Ovary (tissue), 3 donors: ENCODE measurements around the gene TBXAS1.

ENCODE experiments used
- CTCF ChIP-seq, 3 donors: fragments of 450-650 bp in 2 of 3; fragments of 200-600 bp in 1 of 3; IDR thresholded peaks; one replicate each; pipeline versions ENCODE4 v1.5.1 to v1.8.0; 2016 to 2022; ENCODE audit warnings: antibody characterized with exemption in 3 of 3, mild to moderate bottlenecking in 1 of 3
- EP300 ChIP-seq: sonication (generic); formaldehyde crosslinking; IDR thresholded peaks from one replicate; pipeline ENCODE4 v1.6.1; 2017; ENCODE audit warnings: antibody characterized with exemption
- POLR2A ChIP-seq: fragments of 450-650 bp; IDR thresholded peaks from one replicate; pipeline ENCODE4 v1.6.1; 2017; ENCODE audit warnings: antibody characterized with exemption, mild to moderate bottlenecking, moderate library complexity
- donor health status: DM: no; HTN: no; CAD: no.

- TF ChIP-seq CTCF (IDR thresholded peaks at IDR 0.05): no peak
- TF ChIP-seq EP300: no peak
- no peak for TF ChIP-seq POLR2A
Observed at GRCh38 chr7:139942636-139943035, 113.6 kb downstream of the TBXAS1 start.
